NCI-H128 (cell line): ENCODE measurements around the gene MFAP4.

ENCODE experiments used
- DNase-seq: peaks from one replicate; lab custom pipeline; 2025; ENCODE audit not compliant: unreplicated experiment; lab: John Stamatoyannopoulos, UW

MFAP4 gene

DNA sequence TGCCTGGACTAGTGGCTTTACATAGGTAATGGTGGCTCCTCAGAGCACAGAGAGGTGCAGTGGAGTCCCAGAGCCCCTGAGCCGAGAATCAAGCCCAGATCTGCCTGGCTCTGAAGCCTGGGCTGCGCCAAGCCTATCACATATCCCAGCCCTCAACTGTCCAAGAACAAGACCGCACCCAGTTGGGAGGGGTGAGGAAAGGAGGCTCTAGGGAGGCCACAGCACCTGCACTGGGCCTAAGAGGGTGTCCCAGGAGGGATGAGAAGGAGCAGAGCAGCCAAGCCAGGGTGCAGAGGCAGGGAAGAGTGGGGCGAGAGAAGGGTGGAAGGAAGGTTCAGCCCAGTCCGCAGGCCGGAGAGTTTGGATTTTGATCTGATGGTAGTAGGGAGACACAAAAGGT is 23.1 kb upstream of the MFAP4 start:
- DNase-seq, result no peak

DNA sequence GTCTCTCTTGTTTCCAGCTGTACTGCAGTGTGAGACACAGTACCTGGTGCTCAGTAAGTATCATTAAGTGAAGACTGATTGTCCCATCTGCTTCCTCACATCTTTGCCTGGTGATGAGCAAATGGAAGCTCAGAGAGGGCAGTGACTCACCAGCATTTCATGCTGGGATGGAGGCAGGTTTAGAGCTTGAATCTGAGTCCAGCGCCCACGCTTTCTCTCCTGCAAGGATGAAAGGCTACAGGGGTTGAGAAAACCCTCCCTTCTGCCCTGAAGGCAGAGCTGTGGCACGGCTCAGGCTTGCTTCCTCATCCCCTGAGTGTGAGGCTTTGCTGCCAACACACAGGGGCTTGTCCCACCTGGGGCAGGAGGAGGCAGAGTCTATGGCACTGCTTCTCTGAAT is 22.5 kb upstream of the MFAP4 start:
- no peak for DNase-seq

- no peak for DNase-seq
Measured at GRCh38 chr17:19409066-19409465, 22.1 kb upstream of the MFAP4 start.

- no peak for DNase-seq
Measured at GRCh38 chr17:19408346-19408710, 21.3 kb upstream of the MFAP4 start.

- no peak for DNase-seq
Measured at GRCh38 chr17:19407601-19408345, 20.8 kb upstream of the MFAP4 start.

DNA sequence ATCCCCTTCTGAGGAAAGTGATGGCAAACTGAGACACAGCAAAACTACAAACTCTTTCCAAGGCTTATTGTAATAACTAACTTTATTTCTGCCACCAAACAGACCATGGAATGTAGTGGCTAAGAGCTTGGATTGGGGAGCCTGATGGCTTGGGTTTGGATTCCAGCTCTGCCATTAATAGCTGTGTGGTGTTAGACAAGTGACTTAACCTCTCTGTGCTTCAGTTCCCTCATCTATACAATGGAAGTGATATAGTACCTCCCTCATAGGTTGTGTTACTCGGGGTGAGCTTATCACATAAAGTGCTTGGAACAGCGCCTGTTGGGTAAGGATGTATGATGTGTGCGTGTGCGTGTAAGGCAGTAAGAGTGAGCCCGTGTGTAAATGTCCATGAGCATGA is 18.1 kb upstream of the MFAP4 start:
- no peak for DNase-seq

DNA sequence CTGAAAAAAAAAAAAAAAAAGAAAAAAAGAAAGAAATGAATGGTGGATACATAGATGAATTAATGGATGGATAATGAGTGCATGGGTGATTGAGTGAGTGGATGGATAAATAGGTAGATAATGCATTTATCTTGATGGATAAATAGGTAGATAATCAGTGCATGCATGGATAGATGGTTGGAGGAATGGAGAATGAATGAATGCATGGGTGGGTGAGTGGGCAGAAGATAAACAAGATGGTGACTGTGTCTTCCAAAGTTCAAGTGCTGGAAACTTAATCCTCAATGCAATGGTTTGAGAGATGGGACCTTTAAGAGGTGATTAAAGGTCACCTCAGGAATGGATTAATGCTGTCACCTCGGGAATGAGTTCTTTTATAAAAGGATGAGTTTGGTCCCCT is 17.3 kb upstream of the MFAP4 start:
- DNase-seq, result no peak

GRCh38 chr17:19403021-19403420 is 16.0 kb upstream of the MFAP4 start:
- no peak for DNase-seq

DNA sequence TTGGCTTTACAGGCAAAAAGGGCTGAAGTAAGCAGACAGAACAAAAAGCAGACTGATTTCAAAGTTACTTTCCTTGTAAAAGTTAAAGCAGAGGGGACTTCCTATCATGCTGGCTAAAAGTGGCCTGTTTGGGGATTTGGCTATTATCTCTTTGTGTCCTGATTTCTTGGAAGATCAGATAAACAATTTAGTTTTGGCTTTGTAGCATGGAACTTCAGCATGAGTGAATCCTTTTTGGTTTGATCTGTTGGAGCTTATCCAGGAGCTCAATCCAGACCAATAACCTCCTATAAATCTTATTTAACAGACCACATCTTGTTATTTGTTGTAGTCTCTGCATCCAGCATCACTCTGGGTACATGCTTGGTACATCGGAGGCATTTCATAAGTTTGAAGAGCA is 15.2 kb upstream of the MFAP4 start:
- no peak for DNase-seq

DNA sequence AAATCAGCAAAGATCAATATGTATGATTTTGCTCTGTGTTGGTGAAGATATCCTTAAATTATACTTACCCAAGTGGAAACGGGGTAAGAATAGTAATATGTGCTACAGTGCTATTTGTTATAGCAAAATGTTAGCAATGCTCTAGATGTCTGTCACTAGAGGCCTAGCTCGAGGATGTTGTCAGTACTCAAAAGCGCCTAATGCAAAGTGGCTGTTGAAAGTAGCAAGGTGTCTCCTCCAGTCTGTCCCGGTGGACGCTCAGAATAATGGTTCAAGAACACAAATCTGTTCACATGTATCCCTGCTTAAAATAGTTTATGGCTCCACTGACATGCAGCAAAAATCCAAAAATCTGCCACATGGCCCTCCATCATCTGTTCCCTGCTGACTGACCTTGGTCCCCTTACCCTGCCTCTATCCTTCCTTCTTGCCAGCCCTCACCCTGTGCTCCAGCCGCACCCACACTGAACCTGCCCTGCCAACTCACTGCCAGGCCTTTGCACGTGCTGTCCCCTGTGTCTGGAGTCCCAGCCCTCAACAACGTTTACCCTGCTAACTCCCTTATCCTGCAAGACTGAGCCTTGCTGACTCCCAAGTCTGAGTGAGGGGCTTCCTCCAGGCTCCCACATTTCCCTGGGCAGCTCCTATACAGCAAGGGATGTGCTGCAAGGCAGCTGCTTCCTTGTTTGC is 14.5 kb upstream of the MFAP4 start:
- no peak for DNase-seq

GRCh38 chr17:19399750-19400450 is 12.9 kb upstream of the MFAP4 start:
- no peak for DNase-seq

DNA sequence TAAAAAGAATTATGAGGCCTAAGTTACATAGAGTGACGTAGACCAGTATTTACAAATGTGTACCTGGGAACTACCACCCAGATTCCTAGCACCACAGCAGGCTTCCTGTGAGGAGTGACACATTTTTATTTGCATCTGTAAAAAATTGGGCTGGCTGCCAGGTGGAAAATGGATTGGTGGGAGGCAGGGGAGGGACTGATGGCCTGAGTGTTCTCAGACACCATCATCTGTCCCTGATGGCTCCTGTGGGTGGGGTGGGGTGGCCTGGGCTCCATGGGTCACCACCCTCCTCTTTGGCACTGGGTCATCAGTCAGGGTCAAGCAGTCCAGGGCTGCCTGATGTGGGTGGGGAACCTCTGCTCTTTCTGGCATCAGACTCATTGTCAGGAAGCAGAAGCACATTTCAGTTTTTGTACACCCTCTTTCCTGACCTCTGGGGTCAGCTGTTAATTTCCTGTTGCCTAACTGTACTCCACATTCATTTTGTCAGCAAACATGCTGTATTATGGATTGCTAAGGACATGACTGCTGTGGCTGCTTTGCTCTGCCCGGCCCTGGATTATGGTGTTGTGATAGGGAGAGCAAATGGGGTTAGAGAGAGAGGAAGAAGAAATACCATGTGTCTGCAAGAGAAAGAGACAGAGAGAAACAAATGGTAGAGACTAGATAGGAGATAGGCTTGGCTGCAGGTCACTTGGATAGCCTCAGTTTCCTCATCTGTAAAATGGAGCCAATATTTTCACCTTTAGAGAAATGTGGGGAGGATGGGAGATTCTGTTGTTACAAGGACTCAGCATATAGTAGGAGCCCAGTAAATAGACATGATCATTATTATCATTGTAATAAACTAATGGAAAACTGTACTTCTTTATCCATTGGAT is 11.6 kb upstream of the MFAP4 start:
- no peak for DNase-seq

DNA sequence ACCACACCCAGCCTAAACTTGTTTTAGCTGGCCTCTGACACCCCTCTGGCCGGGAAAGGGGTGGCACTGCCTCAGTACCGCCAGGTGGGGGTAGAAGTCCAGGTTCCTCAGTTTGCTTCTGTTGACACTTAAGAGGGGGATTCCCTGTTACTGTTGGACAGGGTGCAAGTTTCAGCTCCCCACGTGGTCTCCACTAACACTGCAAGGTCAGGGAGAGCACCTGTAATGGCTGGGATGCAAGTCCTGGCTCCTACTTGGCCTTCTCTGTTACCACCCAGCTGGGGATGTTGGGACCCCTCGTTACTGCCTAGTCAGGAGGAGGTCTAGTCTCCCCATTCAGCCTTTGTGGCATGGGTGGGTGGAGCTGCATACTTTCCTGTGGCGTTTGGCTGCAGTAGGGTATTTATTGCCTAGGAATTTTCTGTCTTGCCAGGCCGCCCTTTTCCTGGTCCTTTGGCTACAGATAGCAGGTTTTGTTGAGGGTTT is 10.6 kb upstream of the MFAP4 start:
- DNase-seq, result no peak

DNA sequence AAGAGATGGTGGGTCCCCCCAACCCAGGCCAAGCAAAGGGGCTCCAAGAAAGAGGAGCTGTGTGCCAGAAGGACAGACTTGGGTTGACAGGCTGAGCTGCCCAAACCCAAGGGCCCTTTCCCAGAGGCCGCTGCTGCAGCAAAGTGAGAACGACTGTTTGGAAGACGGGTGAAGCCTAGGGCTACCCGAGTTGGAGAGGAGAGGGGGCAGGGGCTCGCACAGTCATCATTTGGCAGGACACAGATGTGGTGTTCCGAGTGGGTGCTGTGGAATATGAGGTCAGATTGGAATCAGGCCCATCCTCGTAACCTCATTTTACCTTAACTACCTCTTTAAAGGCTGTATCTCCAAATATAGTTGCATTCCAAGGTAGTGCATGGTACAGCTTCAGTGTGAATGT is 5.3 kb upstream of the MFAP4 start:
- DNase-seq, result no peak

- no peak for DNase-seq
Measured at GRCh38 chr17:19391432-19391831, 4.4 kb upstream of the MFAP4 start.

GRCh38 chr17:19390951-19391350 is 4.0 kb upstream of the MFAP4 start:
- no peak for DNase-seq

DNA sequence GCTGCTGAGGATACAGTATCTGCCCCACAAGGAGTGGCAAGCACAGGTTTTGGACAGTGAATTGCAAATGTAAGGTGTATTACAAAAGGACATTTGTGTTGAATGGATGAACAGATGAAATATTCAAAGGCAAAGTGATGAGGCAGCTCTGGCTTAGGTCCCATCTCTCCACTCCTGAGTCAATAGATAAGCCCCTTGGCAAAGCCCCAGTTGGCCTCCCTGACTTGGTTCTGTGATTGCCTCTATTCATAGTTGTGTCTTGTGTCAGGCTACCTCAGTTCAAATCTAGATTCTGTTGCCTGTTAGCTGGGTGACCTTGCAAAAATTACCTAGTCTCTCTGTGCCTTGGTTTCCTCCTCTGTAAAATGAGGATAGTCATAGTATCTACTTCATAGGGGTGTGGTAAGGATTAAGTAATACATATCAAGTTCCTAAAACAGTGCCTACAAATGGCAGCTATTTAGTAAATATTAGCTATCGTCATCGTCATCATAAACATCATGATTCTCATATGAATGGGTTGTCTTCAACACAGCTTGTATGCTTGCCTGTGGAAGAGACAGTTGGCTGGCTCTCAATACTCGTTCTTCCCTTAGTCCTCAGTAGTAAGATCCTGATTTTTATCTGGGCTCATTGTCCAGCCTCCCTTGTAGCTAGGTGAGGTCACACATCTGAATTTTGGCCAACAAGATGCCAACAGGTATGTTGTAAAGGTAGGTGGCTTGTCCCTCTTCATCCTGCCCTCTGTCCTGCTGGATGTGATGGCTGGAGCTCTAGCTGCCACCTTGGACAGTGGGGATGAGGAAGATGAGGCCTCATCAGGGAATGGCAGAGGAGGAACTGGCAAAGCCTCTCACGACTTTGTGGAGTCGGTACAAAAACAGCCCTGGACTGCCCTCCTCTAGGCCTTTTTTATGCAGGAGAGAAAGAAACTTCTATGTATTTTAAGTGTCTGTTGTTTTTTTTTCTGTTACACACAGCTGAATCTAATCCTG is 2.1 kb upstream of the MFAP4 start:
- DNase-seq, result no peak

GRCh38 chr17:19387921-19388521 is 1.0 kb upstream of the MFAP4 start:
- no peak for DNase-seq
